Measurements from ENCODE around the gene ADAMTSL1.

DNA sequence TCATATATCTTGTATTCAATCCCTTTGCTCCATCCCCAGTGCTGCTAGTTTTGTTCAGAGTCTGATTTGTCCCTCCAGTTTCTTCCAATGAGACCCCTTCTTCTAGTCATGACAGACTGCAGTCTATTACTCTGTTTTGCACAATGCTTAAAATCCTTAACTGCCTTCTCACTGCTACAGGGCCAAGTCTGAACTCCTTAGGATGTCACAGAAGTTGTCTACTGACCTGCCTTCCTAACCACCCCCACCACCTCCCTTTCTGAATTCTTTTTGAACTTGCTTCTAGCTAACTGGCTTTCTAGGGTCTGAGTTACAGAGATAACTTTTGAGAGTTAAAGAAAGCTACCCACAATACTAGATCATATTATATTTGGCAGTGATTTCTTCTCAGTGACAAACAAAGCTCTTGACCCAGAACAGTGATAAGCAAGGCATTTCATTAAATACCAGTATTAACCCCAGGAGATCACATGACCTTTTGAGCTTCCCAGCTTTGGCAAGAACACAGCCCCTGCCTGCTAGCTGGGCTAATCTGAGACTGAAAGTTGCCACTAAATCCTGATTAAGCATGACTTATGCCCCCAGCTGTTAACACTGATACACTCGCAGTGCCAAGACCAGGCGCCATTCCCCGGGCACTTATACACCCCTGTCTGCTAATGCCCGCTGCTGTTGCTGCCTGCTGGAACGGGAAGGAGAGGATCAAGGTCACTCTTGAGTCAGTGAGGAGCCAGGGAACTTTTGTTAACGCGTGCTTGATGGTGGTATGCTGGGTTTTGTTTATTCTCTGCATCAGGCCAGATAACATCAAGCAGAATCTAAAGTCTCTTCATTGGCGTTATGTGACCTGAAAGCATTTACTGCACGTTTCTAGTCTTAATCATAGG, 36.4 kb upstream of the ADAMTSL1 start:
- TF ChIP-seq, protein P1, sequence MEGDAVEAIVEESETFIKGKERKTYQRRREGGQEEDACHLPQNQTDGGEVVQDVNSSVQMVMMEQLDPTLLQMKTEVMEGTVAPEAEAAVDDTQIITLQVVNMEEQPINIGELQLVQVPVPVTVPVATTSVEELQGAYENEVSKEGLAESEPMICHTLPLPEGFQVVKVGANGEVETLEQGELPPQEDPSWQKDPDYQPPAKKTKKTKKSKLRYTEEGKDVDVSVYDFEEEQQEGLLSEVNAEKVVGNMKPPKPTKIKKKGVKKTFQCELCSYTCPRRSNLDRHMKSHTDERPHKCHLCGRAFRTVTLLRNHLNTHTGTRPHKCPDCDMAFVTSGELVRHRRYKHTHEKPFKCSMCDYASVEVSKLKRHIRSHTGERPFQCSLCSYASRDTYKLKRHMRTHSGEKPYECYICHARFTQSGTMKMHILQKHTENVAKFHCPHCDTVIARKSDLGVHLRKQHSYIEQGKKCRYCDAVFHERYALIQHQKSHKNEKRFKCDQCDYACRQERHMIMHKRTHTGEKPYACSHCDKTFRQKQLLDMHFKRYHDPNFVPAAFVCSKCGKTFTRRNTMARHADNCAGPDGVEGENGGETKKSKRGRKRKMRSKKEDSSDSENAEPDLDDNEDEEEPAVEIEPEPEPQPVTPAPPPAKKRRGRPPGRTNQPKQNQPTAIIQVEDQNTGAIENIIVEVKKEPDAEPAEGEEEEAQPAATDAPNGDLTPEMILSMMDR (conservative IDR thresholded peaks at IDR 0.05; ENCODE audit: low read length), result no peak
- TF ChIP-seq EZH2phosphoT487 (IDR thresholded peaks at IDR 0.05; ENCODE audit: borderline replicate concordance, low read depth, low read length), result no peak
